Skeletal muscle tissue (tissue), 1 donor: Measurements from ENCODE around the gene SDHAF3. TPM values are rescaled to one million over a fixed set of nuclear protein-coding genes. Genes with fewer than 3 reads are reported as not detected.

ENCODE experiments used
- total RNA-seq: library from RNA; depleted of rRNA; stranded (reverse); fragments of >200 nt; gene quantifications from one replicate; pipeline ENCODE4 v1.2.3, GENCODE V29; 2014

SDHAF3 gene
- total RNA-seq, 1 donor from 2014 or later, result 24.5 TPM

Other genes with a start within 250 kb of the SDHAF3 start
- not detected for gene DLX6, start 112.1 kb upstream of the SDHAF3 start, total RNA-seq
- gene DLX5, start 92.9 kb upstream of the SDHAF3 start, total RNA-seq, result not detected